CD4-positive, alpha-beta T cell treated with Interleukin-6 at 100 ng/mL for 8 hours (primary cell): Measurements from ENCODE around the gene CHAF1A.

ENCODE experiments used
- DNase-seq: peaks from one replicate; pipeline ENCODE4 v3.0.0-alpha.2; 2020; ENCODE audit warnings: mixed read lengths, low spot score

The CHAF1A gene

DNA sequence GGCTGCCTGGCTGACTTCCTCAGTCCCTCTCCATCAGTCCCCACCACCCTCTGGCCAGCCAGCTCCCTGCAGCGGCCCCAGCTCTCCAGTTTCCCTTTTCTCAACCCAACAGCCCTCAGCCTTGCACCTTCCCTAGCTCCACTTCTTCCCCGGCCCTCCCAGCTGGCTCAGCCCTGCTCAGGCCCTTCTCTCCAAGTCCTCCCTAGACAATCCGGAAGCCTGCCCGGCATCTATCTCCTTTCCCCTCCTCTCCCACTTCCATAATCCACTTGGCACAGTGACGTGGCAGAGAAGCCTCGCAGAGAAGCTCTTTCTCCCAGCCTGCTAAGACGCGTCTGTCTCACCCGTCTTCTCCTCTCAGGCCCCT is 54.0 kb downstream of the CHAF1A start:
- no peak for DNase-seq

DNA sequence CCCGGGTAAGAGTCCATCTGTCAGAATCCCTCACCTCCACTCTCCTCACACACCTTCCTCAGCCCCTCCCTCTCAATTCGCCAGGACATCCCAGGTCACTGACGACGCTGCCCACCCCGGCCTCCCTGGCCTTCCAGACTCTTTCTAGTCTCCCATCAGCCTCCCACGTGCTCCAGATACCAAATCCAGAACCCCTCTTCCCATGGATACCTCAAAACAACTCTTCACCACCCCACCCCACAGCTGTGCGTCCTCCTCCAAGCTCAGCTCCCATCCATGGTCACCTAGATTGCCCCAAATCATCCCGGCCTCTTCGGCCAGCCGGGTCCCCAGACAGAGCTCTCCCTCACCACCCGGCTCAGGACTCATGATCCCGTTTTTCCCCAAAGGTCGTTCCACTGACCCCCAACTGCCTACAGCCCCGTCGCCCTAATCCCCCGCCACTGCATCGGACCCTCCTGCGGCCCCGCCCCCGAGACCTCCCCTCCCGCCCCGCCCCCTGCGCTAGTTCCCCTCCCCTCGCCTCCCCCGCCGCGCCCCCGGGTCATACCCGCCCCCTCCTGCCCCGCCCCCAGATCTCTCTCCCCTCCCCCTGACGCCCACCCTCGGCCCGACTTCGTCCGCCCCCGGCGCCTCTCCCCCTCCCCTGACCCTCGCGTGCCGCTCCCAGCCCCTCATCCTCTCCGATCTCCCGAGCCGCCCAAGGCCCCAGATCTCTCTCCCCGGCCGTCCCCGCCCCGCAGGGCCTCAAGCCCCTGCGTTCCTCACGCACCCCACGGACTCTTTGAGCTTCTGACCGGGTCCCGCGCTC is 54.6 kb downstream of the CHAF1A start:
- peak; percentile 31 for DNase-seq

DNA sequence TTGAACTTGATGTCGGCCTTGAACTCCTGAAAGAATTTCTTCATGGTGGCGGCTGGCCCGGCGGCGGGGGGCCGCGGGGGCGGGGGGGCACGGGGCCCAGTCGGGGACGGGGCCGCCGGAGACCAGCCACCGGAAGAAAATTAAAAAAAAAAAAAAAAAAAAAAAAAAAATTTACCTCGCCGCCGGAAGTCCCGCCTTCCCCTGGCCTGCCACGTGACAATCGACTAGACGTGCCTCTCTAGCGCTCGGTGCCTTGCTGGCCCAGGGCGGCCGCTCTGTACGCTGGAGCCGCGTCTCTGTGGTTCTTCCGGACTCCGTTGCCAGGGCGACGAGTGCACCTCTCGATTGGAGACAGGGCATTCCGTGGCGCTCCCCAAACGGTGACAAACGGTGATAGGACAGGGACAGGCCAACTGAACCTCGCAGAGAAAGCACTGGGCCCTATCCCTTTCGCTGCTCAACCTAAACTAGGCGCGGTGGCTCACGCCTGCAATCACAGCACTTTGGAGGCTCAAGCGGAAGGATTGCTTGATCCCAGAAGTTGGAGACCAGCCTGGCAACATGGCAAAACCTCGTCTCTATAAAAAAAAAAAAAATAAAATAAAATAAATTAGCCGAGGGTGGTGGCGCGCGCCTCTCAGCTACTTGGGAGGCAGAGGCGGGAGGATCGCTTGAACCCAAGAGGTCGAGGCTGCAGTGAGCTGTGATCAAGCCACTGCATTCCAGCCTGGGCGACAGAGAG is 55.4 kb downstream of the CHAF1A start, which contains the start of gene UBXN6:
TSS of gene UBXN6 (minus strand) at position 141 of the 742 bp plus-strand sequence. CDS start at position 44, 97 bp downstream.
- peak; percentile 99 for DNase-seq

DNA sequence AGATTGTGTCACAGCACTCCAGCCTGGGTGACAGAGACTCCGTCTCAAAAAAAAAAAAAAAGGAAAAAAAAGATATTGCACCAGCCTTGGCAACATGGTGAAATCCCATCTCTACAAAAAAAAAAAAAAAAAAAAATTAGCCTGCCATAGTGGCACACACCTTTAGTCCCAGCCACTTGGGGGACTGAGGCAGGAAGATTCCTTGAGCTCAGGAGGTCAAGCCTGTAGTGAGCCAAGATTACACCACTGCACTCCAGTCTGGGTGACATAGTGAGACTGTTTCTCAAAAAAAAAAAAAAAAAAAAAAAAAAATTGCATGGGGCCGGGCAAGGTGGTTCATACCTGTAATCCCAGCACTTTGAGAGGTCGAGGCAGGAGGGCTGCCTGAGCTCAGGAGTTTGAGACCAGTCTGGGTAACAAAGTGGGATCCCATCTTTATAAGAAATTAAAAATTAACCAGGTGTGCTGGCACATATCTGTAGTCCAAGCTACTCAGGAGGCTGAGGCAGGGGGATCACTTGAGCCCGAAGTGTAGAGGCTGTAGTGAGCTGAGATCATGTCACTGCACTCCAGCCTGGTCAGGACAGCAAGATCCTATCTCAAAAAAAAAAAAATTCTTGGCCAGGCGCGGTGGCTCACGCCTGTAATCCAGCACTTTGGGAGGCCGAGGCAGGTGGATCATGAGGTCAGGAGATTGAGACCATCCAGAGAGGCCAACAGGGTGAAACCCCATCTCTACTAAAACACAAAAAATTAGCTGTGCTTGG is 62.6 kb downstream of the CHAF1A start:
- no peak for DNase-seq

DNA sequence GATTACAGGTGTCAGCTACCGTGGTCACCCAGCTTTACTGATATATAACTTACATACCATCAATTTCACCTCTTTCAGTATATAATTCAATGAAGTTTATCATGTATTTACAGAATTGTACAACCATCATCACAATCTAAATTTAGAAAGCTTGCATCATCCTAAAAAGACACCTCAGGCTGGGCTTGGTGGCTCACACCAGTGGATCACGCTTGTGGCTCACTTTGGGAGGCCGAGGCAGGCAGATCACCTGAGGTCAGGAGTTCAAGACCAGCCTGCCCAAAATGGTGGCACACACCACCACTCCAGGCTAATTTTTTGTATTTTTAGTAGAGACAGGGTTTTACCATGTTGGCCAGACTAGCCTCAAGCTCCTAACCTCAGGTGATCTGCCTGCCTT is 65.4 kb downstream of the CHAF1A start:
- no peak for DNase-seq

DNA sequence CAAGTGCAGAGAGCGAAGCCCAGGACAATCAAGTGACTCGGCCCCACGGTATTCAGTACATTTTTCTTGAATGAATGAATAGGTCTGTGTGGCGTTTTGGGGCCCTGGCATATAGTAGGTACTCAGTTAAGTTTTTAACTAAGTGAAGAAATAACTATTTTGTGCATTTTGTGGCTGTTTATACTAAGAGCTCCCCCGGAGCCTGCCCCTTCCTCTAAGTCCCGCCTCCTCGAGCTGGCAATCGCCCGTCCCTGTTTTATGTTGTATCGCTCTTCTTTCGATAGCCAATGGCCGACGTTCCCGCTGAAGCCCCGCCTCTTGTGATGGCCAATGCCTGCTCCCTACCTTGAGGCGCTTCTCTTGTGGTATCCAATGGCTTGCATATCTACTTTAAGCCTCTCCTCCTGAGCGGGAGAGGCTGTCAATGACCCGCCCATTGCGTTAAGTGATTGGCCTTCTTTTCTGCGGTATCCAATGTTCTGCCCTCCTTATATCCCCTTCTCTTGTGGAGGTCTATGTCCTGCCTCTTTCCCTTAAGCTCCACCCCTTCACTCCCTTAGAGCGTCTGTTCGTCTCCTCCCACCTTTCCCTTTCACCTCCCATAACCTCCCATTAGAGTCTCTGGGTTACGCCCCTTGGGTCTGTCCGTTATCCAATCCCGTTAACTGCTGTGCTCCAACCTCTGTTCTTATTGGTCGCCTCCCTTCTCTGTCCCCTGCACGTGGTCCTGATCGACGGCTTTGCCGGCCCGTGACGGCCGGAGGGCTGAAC is 69.1 kb downstream of the CHAF1A start:
- DNase-seq = peak; percentile 99

DNA sequence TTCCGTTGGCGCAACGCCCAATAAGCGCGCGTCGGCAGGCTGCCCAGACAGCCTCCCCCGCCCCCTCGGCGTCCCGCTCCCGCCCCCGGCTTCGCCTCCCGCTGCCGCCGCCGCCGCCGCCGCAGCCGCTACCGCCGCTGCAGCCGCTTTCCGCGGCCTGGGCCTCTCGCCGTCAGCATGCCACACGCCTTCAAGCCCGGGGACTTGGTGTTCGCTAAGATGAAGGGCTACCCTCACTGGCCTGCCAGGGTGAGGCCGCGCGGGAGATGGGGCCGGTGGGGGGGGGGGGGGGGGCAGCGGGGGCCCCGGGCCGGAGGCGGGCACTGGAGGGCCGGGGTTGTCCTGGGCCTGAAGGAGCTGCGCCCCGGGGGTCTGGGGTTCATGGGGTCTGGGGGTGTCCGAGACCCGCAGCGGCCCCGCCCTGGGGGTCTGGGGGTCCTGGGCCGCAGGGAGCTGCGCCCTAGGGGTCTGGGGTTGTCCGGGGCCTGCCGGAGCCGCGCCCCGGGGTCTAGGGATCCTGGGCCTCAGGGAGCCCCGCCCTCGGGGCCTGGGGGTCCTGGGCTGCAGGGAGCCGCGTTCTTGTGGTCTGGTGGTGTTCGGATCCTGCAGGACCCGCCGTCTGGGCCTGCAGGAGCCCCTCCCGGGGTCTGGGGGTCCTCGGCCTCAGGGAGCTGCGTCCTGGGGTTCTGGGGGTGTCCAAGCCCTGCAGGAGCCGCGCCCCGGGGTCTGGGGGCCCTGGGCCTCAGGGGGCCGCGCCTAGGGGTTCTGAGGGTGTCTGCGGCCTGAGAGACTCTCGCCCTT is 69.9 kb downstream of the CHAF1A start, which contains the start of gene HDGFL2:
TSS of gene HDGFL2 (plus strand) at position 124 of the 801 bp plus-strand sequence. CDS start at position 178, 54 bp downstream.
- DNase-seq = no peak

DNA sequence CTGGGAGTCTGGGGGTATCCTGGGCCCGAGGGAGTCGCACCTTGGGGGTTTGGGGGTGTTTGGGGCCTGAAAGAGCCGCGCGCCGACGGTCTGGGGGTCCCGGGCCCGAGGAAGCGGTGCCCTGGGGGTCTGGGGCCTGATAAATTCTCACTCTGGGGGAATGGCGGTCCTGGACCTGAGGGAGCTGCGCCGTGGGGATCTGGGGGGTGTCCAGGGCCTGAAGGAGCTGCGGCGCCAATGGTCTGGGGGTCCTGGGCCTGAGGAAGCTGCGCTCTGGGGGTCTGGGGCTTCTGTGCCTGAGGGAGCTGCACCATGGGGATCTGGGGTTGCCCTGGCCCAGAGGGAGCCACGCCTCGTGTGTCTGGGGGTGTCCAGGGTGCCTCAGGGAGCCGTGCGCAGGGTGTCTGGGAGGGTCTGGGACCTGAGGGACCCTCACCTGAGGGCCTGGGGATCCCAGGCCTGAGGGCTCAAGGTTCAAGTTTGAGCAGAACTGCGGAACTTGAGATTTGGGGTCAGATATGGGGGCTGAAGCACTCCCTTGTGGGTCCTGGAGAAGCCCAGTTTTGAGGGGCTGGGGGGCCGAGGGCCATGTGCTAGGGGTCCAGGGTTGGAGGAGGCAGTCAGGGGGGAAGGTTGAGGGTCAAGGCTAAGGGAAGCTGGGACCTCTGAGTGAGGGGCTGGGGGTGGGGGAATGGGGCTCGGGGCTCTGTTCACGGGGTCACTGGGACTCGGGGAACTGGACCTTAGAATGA is 70.7 kb downstream of the CHAF1A start:
- no peak for DNase-seq

DNA sequence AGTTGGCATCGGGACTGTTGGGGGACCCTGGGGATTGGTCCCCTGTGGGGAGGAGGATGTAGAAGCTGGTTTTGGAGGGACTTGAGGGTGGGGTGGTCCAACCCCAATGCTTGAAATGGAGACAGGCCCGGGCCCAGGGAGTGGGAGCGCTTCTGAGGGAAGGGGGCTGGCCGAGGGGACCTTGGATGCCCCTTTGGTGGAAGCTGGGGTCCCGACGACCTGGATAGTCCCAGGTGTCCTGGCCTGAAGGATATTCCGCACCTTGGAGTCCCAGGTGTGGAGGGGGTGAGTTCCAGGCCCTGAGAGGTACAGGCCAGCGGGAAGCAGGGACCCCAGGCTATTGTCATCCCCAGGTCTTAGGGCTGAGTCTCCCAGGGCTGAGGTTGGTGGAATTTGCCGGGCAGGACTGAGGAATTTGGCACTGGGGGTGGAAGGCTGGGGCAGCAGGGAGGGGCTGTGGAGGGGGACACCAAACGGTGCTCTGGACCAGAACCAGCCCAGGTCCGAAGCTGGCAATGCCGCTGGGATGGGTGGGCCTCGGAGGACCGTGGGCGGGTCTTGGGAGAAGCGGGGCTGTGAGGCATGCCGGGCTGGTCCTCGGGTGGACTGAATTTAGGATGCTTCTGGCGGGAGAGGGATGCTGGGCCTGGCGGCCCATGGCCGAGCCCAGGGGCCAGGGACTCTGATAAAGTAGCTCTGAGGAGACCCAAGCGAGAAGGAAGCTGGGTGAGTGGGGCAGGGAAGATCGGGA is 71.5 kb downstream of the CHAF1A start:
- DNase-seq = no peak

DNA sequence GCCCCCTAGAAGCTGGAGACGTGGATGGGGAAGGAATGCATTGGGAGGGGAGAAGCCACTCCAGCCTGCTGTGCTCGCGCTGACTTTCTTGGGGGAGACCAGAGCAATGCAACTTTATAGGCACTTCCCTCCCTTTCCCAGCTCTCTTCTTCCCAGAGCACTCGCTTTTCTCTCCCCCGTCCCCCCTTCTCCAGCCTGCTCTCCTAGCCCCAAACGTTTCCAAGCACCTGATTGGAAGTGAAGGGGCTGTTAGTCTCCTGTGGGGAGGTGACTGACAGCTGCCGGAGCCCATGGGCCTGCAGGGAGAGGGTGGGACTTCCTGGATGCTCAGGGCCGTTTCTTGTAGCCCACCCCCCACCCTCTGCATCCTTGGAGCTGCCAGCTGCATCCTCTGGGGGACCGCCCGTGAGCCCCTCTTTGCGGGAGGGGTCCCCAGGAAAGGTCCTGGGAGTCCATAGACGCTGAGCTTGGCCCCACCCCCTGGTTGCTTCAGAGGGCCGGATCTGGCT is 72.1 kb downstream of the CHAF1A start:
- DNase-seq = no peak

DNA sequence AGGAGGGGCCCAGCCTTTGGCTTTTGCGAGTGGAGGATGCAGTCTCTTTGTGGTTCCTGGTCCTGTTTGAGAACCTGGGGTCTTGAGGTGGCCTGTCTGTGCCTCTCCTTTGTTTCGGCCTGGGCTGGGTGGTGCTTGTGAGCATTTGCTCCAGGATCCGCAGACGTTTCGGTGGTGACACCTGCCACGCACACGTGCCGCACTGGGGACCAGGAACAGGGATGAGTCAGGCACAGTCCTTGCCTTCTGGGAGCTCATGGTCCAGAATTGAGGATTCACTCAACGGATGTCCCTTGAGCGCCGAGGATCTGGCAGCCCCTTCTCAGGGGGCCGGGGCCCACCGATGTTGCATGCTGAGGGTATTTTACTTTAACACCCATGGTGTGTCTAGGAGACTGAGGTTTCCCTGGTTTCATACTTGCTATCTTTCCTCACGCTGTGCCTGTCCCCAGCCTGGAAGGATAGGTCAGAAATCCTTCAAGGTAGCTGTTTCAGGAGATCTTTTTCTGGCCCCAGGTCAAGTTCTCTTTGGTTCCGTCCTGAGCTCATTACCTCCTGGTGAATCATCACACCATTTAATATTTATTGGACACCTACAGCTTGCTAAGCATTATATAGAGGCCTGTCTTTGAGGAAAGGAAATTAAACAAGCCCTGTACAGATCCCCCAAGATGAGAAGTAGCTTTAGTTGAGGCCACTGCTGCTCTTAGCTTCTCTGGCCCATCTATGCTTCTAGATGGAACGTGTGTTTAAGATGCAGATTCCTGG is 74.8 kb downstream of the CHAF1A start:
- DNase-seq = no peak

DNA sequence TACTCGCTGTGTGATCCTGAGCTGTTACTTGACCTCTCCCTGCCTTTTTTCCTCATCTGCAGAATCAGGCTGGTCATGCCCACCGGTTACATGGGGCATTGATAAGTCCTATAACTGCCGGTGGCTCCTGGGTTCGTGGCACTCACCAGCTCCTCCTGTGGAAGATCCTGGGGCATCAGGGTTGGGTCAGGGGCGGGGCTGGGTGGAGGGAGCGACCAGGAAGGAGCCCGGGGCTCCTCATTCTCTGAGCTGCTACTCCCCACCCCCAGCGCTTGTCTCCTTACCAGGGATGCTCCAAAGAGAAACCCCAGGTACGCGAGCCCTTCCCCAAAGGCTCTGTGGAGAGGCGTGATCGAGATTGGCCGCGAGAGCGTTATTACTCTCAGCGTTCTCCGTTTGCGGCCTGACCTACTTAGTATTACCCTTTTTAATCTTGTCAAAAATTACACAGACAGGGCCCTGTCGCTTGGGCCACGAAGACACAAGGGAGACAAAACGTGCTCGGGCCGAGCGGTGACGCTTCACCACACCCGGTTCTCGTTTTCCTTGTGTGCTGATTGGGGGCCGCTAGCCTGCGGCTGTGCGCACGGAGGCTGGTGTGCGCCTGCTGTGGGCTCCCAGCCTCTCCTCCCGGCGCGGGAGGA is 80.4 kb downstream of the CHAF1A start:
- no peak for DNase-seq

DNA sequence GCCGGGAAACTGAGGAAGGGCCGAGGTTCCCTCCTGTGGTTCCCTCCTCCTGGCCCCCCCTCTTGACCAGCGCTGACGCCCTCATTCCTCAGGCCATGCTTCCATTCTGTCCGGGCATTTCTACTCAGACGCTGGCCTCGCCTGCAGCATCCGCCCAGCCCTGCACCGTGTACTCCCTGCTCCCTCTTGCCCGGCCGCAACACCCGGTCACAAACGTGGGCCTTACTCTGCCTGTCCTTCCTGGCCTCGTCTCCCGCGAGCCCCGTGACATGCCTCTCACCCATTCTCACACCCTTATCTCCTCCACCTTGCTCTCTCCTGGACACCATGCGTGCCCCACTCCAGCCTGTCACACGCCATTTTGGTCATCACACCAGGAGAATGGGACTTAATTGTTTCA is 80.9 kb downstream of the CHAF1A start:
- no peak for DNase-seq

DNA sequence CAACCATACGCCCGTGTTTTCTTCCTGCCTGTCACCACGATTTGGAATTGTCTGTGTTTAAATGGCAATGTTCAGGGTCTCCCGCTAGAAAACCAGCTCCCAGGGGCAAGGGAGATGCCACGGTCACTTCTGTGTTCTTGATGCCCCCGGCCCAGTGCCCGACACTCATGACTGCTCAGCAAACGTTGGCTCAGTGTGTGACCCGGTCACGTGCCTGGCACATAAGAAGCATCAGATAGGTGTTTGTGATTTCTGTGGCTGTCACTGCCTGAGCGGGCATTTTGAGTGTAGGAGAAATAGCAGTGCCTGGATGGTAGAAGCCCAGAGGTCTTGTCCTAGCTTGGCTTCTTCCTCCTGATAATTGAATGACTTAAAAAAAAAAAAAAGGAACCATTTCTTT is 85.1 kb downstream of the CHAF1A start:
- DNase-seq = no peak

DNA sequence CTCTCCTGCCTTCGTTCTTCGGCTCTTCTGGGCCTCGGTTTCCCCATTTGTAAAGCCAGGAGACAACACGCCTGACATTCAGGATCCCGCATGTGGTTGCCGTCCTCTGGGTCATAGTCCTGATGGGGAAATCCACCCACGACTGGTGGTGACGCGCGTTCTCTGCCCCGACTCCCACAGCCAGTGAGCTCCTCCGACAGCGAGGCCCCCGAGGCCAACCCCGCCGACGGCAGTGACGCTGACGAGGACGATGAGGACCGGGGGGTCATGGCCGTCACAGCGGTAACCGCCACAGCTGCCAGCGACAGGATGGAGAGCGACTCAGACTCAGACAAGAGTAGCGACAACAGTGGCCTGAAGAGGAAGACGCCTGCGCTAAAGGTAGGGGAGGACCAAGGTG is 86.1 kb downstream of the CHAF1A start:
- DNase-seq = no peak

DNA sequence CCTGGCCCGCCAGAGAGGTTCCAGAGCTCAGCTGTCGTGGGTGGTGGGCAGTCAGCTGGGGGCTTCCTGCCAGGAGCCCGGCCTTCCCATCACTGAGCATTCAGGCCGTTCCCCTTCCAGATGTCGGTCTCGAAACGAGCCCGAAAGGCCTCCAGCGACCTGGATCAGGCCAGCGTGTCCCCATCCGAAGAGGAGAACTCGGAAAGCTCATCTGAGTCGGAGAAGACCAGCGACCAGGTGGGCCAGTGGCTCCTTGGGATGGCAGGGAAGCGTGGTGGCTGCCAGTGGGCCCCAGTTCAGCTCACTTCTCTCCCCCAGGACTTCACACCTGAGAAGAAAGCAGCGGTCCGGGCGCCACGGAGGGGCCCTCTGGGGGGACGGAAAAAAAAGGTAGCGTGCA is 89.0 kb downstream of the CHAF1A start:
- DNase-seq = no peak

DNA sequence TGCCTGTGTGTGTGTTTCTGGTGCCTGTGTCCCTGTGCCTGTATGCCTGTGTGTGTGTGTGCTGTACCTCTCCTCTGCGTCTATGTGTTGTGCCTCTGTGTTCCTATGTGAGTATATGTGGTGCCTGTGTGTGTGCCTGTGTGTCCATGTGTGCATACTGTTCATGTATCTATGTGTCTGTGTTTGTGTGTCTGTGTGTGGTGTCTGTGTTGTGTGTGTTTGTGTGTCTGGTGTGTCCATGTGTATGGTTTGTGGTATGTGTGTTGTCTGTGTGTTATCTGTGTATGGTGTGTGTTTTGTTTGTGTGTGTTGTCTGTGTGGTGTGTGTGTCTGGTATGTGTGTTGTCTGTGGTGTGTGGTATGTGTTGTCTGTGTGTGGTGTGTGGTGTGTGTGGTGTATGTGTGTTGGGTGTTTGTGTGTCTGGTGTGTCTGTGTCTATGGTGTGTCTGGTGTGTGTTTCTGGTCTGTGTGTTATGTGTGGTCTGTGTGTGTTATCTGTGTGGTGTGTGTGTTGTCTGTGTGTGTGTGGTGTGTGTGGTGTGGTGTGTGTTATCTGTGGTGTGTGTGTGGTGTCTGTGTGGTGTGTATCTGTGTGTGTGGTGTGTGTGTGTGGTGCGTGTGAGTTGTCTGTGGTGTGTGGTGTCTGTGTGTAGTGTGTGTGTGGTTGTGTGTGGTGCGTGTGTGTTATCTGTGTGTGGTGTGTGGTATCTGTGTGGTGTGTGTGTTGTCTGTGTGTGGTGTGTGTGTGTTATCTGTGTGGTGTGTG is 90.1 kb downstream of the CHAF1A start:
- DNase-seq = no peak
